Measurements from ENCODE around the gene LIPF. TPM values are rescaled to one million over a fixed set of nuclear protein-coding genes. Genes with fewer than 3 reads are reported as not detected.

LIPF gene
- total and polyA plus RNA-seq, 2 donors from 2014 or later, result not detected

- DNase-seq, result no peak
- intact Hi-C loops (cut with DNase I), result no loop called here
- FAIRE-seq, result no peak
- H3K4me1 ChIP-seq (ENCODE audit: control insufficient read depth in 2 of 3, insufficient read depth in 2 of 3, low read depth in 1 of 3, low read length in 3 of 3), result no peaks in the 10 kb centered on the region
- no peak for TF ChIP-seq CTCF (IDR thresholded peaks at IDR 0.05; ENCODE audit: borderline replicate concordance, extremely low read depth, insufficient read depth)
- no peak overlapping the region for H3K9ac ChIP-seq (ENCODE audit: low read length in 3 of 3)
- H3K27me3 ChIP-seq (ENCODE audit: control insufficient read depth, insufficient read depth, low read length), result no peaks in the 10 kb centered on the region
- H3K36me3 ChIP-seq (ENCODE audit: control insufficient read depth in 2 of 3, insufficient read depth in 3 of 3, low read length in 3 of 3), result no peaks in the 10 kb centered on the region
- H3K27ac ChIP-seq (ENCODE audit: low read depth in 2 of 2, low read length in 2 of 2), result no peak overlapping the region
- no peaks in the 10 kb centered on the region for H3K9me3 ChIP-seq (ENCODE audit: control insufficient read depth in 2 of 3, insufficient read depth in 1 of 3, low read length in 3 of 3)
- no peak overlapping the region for H3K4me3 ChIP-seq (ENCODE audit: low read length in 3 of 3)
These were observed 18.2 kb downstream of the LIPF start for GRCh38 chr10:88682491-88682890.

GRCh38 chr10:88687853-88688467, 23.7 kb downstream of the LIPF start:
- H3K27me3 ChIP-seq (ENCODE audit: control insufficient read depth, insufficient read depth, low read length), result no peaks in the 10 kb centered on the region
- H3K9ac ChIP-seq (ENCODE audit: low read length in 3 of 3), result no peak overlapping the region
- H3K4me1 ChIP-seq (ENCODE audit: control insufficient read depth in 2 of 3, insufficient read depth in 2 of 3, low read depth in 1 of 3, low read length in 3 of 3), result no peaks in the 10 kb centered on the region
- no peaks in the 10 kb centered on the region for H3K9me3 ChIP-seq (ENCODE audit: control insufficient read depth in 2 of 3, insufficient read depth in 1 of 3, low read length in 3 of 3)
- no peak overlapping the region for H3K4me3 ChIP-seq (ENCODE audit: low read length in 3 of 3)
- TF ChIP-seq CTCF (IDR thresholded peaks at IDR 0.05; ENCODE audit: borderline replicate concordance, extremely low read depth, insufficient read depth), result peak; percentile 46
- peak; percentile 50 for FAIRE-seq
- H3K27ac ChIP-seq (ENCODE audit: low read depth in 2 of 2, low read length in 2 of 2), result no peak overlapping the region
- intact Hi-C loops (cut with DNase I), result no loop called here
- no peaks in the 10 kb centered on the region for H3K36me3 ChIP-seq (ENCODE audit: control insufficient read depth in 2 of 3, insufficient read depth in 3 of 3, low read length in 3 of 3)
- peak in 1 of 5 donors; percentile 12 for DNase-seq

- Histone ChIP-seq H3K36me3 (ENCODE audit: control insufficient read depth in 2 of 3, insufficient read depth in 3 of 3, low read length in 3 of 3) (no peaks in the 10 kb centered on the region), H3K27me3 (ENCODE audit: control insufficient read depth, insufficient read depth, low read length) (no peaks in the 10 kb centered on the region), H3K9me3 (ENCODE audit: control insufficient read depth in 2 of 3, insufficient read depth in 1 of 3, low read length in 3 of 3) (no peaks in the 10 kb centered on the region), H3K4me1 (ENCODE audit: control insufficient read depth in 2 of 3, insufficient read depth in 2 of 3, low read depth in 1 of 3, low read length in 3 of 3) (no peaks in the 10 kb centered on the region), H3K4me3 (ENCODE audit: low read length in 3 of 3) (no peak overlapping the region), H3K9ac (ENCODE audit: low read length in 3 of 3) (no peak overlapping the region), H3K27ac (ENCODE audit: low read depth in 2 of 2, low read length in 2 of 2) (no peak overlapping the region)
- FAIRE-seq, result no peak
- no peak for DNase-seq
- intact Hi-C loops (cut with DNase I), result no loop called here
- no peak for TF ChIP-seq CTCF (IDR thresholded peaks at IDR 0.05; ENCODE audit: borderline replicate concordance, extremely low read depth, insufficient read depth)
These were observed 25.1 kb downstream of the LIPF start for GRCh38 chr10:88689366-88689765.

All from kidney (tissue), 14 donors.